HEK293 (cell line): ENCODE results near the gene MYL6B.

Source experiments
- SP7 ChIP-seq: fragments of 450-650 bp; formaldehyde crosslinking; IDR thresholded peaks from 2 replicates; pipeline ENCODE4 v1.5.1; 2016; ENCODE audit warnings: missing biosample characterization, missing genetic modification characterization
- ZNF473 ChIP-seq: fragments of 450-650 bp; formaldehyde crosslinking; IDR thresholded peaks from 2 replicates; pipeline ENCODE4 v1.5.1; 2017; ENCODE audit warnings: missing biosample characterization, missing genetic modification characterization

GRCh38 chr12:56118688-56119357, 33.6 kb upstream of the MYL6B start:
- TF ChIP-seq ZNF473 (tag by site-specific recombination) (no peak), SP7 (tag by site-specific recombination) (no peak)
